K562 (cell line): ENCODE results near the gene SPG21. TPM values are rescaled to one million over a fixed set of nuclear protein-coding genes. Genes with fewer than 3 reads are reported as not detected.
A peak's percentile ranks its signal among the peaks of the same experiment; 100 is the strongest.

Experiments used
- ARID2 ChIP-seq: fragments of 450-650 bp; IDR thresholded peaks from 2 replicates; pipeline ENCODE4 v1.6.1; 2017; ENCODE audit warnings: antibody characterized with exemption, mild to moderate bottlenecking
- ATF1 ChIP-seq, 2 experiments: fragments of 450-650 bp in 1 of 2; IDR thresholded peaks; 2 replicates each; pipeline ENCODE4 v1.6.1; 2016; ENCODE audit warnings: missing compliant biosample characterization in 1 of 2, missing genetic modification characterization in 1 of 2
- CHAMP1 ChIP-seq: fragments of 450-650 bp; IDR thresholded peaks from 2 replicates; pipeline ENCODE4 v1.6.1; 2016; ENCODE audit warnings: mild to moderate bottlenecking
- CREM ChIP-seq: IDR thresholded peaks from 2 replicates; pipeline ENCODE4 v1.6.1; 2014; ENCODE audit warnings: antibody characterized with exemption, low read depth
- E2F1 ChIP-seq: sonication (generic); formaldehyde crosslinking; IDR thresholded peaks from 2 replicates; pipeline ENCODE4 v1.8.1; 2023; ENCODE audit warnings: mild to moderate bottlenecking, missing genetic modification reagents, moderate library complexity
- EP300 ChIP-seq: IDR thresholded peaks from 2 replicates; pipeline ENCODE4 v1.6.1; 2012; ENCODE audit warnings: low read length, improper control_type of control experiment
- EP400 ChIP-seq: fragments of 450-650 bp; IDR thresholded peaks from 2 replicates; pipeline ENCODE4 v1.6.1; 2017; ENCODE audit warnings: antibody characterized with exemption, mild to moderate bottlenecking, moderate library complexity
- MNT ChIP-seq, 2 experiments: fragments of 450-650 bp; conservative IDR thresholded peaks; 2 replicates each; pipeline ENCODE4 v1.6.1; 2017; ENCODE audit warnings: mild to moderate bottlenecking in 2 of 2, moderate library complexity in 2 of 2
- NFE2 ChIP-seq: IDR thresholded peaks from 2 replicates; pipeline ENCODE4 v1.6.1; 2014; ENCODE audit warnings: antibody characterized with exemption, low read depth
- PML ChIP-seq: IDR thresholded peaks from 2 replicates; pipeline ENCODE4 v1.6.1; 2012; ENCODE audit warnings: low read length, inconsistent platforms
- RAD21 ChIP-seq, 2 experiments: fragments of 250-450 bp in 1 of 2; fragments of 450-650 bp in 1 of 2; sonication (Bioruptor Pico) in 1 of 2; formaldehyde crosslinking in 1 of 2; IDR thresholded peaks in 1 of 2; conservative IDR thresholded peaks in 1 of 2; 2 replicates each; pipeline versions ENCODE4 v1.4.0 to v1.8.0; 2020 to 2022; ENCODE audit warnings: mild to moderate bottlenecking in 2 of 2, moderate library complexity in 1 of 2
- RBM39 ChIP-seq: fragments of 200-400 bp; formaldehyde crosslinking; optimal IDR thresholded peaks from 2 replicates; pipeline ENCODE3; 2018; ENCODE audit warnings: low read depth, low read length
- RUNX1 ChIP-seq: sonication (generic); IDR thresholded peaks from 2 replicates; pipeline ENCODE4 v1.6.1; 2016; ENCODE audit warnings: antibody characterized with exemption, low read depth
- SREBF2 ChIP-seq: sonication (generic); formaldehyde crosslinking; IDR thresholded peaks from 2 replicates; pipeline ENCODE4 v1.4.0; 2020; ENCODE audit warnings: mild to moderate bottlenecking, missing genetic modification reagents
- ZBTB26 ChIP-seq: fragments of 450-650 bp; formaldehyde crosslinking; IDR thresholded peaks from 2 replicates; pipeline ENCODE4 v1.4.0; 2022; ENCODE audit warnings: missing genetic modification characterization
- ZBTB5 ChIP-seq: fragments of 450-650 bp; IDR thresholded peaks from 2 replicates; pipeline ENCODE4 v1.6.1; 2017; ENCODE audit warnings: antibody characterized with exemption
- ZNF764 ChIP-seq: fragments of 250-450 bp; sonication (Bioruptor Pico); IDR thresholded peaks from 2 replicates; pipeline ENCODE4 v1.4.0; 2020; ENCODE audit warnings: low read depth, mild to moderate bottlenecking, moderate library complexity
- polyA plus RNA-seq, 8 experiments: library from polyadenylated mRNA; depleted of rRNA in 4 of 8; stranded (reverse) in 5 of 8; unstranded in 3 of 8; fragments of >200 nt; fragmentation: Nextera tagmentation in 2 of 8; fragmentation: Illumina TruSeq in 1 of 8; extraction: Ambion mirVana in 2 of 8; extraction: Trizol in 1 of 8; gene quantifications; 2 replicates each; pipeline versions ENCODE4 v1.2.1 to v1.2.3, GENCODE V29; 2011 to 2014; ENCODE audit warnings: inconsistent platforms in 1 of 8, missing spikeins in 1 of 8
- total RNA-seq, 7 experiments: library from RNA; depleted of rRNA in 6 of 7; stranded (reverse); fragments of >200 nt in 6 of 7; fragmentation: Illumina TruSeq in 2 of 7; extraction: Trizol in 2 of 7; gene quantifications; 2 replicates each; pipeline versions ENCODE4 v1.2.1 to v1.2.3, GENCODE V29; 2011 to 2021; ENCODE audit warnings: low replicate concordance in 1 of 7

Gene SPG21
- total and polyA plus RNA-seq, 9 of the 15 experiments (the other 6 are each of a cell fraction or from before 2014, with no cell fraction given), result 22.8 to 98.8 (median 65.1) TPM

GRCh38 chr15:65032801-65033537 lies 43.3 kb upstream of the SPG21 start (continued):
- TF ChIP-seq ZBTB5 (no peak), PML (no peak), EP300 (no peak), NFE2 (no peak), MNT (conservative IDR thresholded peaks at IDR 0.05) (no peak), CHAMP1 (no peak), SREBF2 (CRISPR knock-in tag) (no peak), ARID2 (no peak), E2F1 (CRISPR knock-in tag) (no peak), RAD21 (CRISPR knock-in tag; conservative IDR thresholded peaks at IDR 0.05 in 1 of 2, IDR thresholded peaks at IDR 0.05 in 1 of 2) (peak; percentile 45 to 77), ZNF764 (0 out of 2 replicates have a peak, but pooled peaks have one; percentile 46), ZBTB26 (CRISPR knock-in tag) (no peak), EP400 (no peak), RBM39 (no peak), RUNX1 (no peak), ATF1 (CRISPR knock-in tag; IDR thresholded peaks at IDR 0.05) (no peak), ATF1 (tag; IDR thresholded peaks at IDR 0.05) (0 out of 2 replicates have a peak, but pooled peaks have one; percentile 29), CREM (peak; percentile 62)
